ENCODE data around the gene IBA57.
A peak's percentile ranks its signal among the peaks of the same experiment; 100 is the strongest.

Gene IBA57

GRCh38 chr1:228156941-228157728 is 8.5 kb upstream of the IBA57 start:
- DNase-seq (ENCODE audit: low spot score): no peak

- DNase-seq (ENCODE audit: low spot score): no peak
Measured at GRCh38 chr1:228157729-228158126, 7.9 kb upstream of the IBA57 start.

GRCh38 chr1:228158151-228159007 is 7.2 kb upstream of the IBA57 start:
- DNase-seq (ENCODE audit: low spot score): no peak

GRCh38 chr1:228159008-228159665 is 6.5 kb upstream of the IBA57 start:
- DNase-seq (ENCODE audit: low spot score): no peak

- DNase-seq (ENCODE audit: low spot score): no peak
Measured at GRCh38 chr1:228160201-228160761, 5.3 kb upstream of the IBA57 start.

GRCh38 chr1:228161362-228161761 is 4.2 kb upstream of the IBA57 start:
- no peak for DNase-seq (ENCODE audit: low spot score)

- no peak for DNase-seq (ENCODE audit: low spot score)
Measured at GRCh38 chr1:228161866-228162265, 3.7 kb upstream of the IBA57 start.

GRCh38 chr1:228162286-228163006 is 3.2 kb upstream of the IBA57 start:
- no peak for DNase-seq (ENCODE audit: low spot score)

- no peak for DNase-seq (ENCODE audit: low spot score)
Measured at GRCh38 chr1:228163007-228163753, 2.4 kb upstream of the IBA57 start.

- DNase-seq (ENCODE audit: low spot score): no peak
Measured at GRCh38 chr1:228163776-228164519, 1.7 kb upstream of the IBA57 start.

GRCh38 chr1:228164561-228165371 is 838 bp upstream of the IBA57 start:
- DNase-seq (ENCODE audit: low spot score): no peak

- DNase-seq (ENCODE audit: low spot score): peak; percentile 75
Measured at GRCh38 chr1:228166170-228166936, 749 bp downstream of the IBA57 start.

- no peak for DNase-seq (ENCODE audit: low spot score)
Measured at GRCh38 chr1:228168563-228169270, 3.1 kb downstream of the IBA57 start.

- DNase-seq (ENCODE audit: low spot score): no peak
Measured at GRCh38 chr1:228169345-228169744, 3.7 kb downstream of the IBA57 start.

GRCh38 chr1:228170666-228171065 is 5.1 kb downstream of the IBA57 start:
- DNase-seq (ENCODE audit: low spot score): no peak

- DNase-seq (ENCODE audit: low spot score): no peak
Measured at GRCh38 chr1:228171221-228171891, 5.8 kb downstream of the IBA57 start.
